ENCODE data around the gene ESRRA. TPM values are rescaled to one million over a fixed set of nuclear protein-coding genes. Genes with fewer than 3 reads are reported as not detected.
A peak's percentile ranks its signal among the peaks of the same experiment; 100 is the strongest.

Gene ESRRA
- total and polyA plus RNA-seq, 10 of the 15 experiments (the other 5 are each of a cell fraction or from before 2014, with no cell fraction given): 0.32 to 48.9 (median 12.6) TPM

GRCh38 chr11:64281957-64282770 lies 23.2 kb upstream of the ESRRA start:
- BruUV-seq (replicated peaks): TSS peak; percentile 21
- RAD21 ChIA-PET (ENCODE audit: unreplicated experiment): interaction anchor here (1.1 kb wide), 1 partner anchor 18 kb away, joined by 3 read pairs; the partner anchor contains the start of gene CATSPERZ

More at GRCh38 chr11:64281957-64282770, 23.2 kb upstream of the ESRRA start:
- CTCF ChIA-PET: interaction anchor here (0.6 to 5.5 kb wide), 4 partner anchors 8 to 49 kb away, joined by 3 to 46 read pairs (median 22); partner anchors contain the start of genes CATSPERZ and ESRRA
- TF ChIP-seq USF2 (IDR thresholded peaks at IDR 0.05; ENCODE audit: borderline replicate concordance, low read depth, low read length) (no peak), TBL1XR1 (IDR thresholded peaks at IDR 0.05; ENCODE audit: low read depth, low read length) (no peak), IRF5 (IDR thresholded peaks at IDR 0.05; ENCODE audit: borderline replicate concordance) (no peak), STAT3 (IDR thresholded peaks at IDR 0.05; ENCODE audit: low read depth, low read length) (no peak), SMAD1 (IDR thresholded peaks at IDR 0.05; ENCODE audit: low read depth, partially characterized antibody) (no peak), CEBPB (IDR thresholded peaks at IDR 0.05; ENCODE audit: borderline replicate concordance in 1 of 2, low read depth in 2 of 2, low read length in 2 of 2) (no peak), CHD4 (IDR thresholded peaks at IDR 0.05) (no peak), ELK1 (IDR thresholded peaks at IDR 0.05; ENCODE audit: low read depth, low read length) (no peak), ATF2 (IDR thresholded peaks at IDR 0.05; ENCODE audit: low read length) (no peak), EED (IDR thresholded peaks at IDR 0.05; ENCODE audit: low read depth) (no peak), FOXK2 (IDR thresholded peaks at IDR 0.05) (no peak), SREBF2 (IDR thresholded peaks at IDR 0.05; ENCODE audit: low read length) (no peak)
- 99% methylated on average over 22 of the region's 22 CpGs for WGBS (ENCODE audit: insufficient coverage, insufficient replicate concordance, low lambda C conversion rate, missing lambda C conversion rate)
- in situ Hi-C loops (cut with MboI): no loop called here
- POLR2A ChIA-PET: interaction anchor here (0.6 to 6.2 kb wide), 5 partner anchors 11 to 75 kb away, joined by 3 to 92 read pairs (median 9); partner anchors contain the start of genes FERMT3, PRDX5 and TRMT112
- Histone ChIP-seq H2AFZ (ENCODE audit: control insufficient read depth, low read depth, low read length) (no peak overlapping the region), H3K27ac (ENCODE audit: control insufficient read depth, insufficient read depth) (no peak overlapping the region), H3K79me2 (ENCODE audit: control insufficient read depth, insufficient read depth, low read length) (peaks cover 15% of the 10 kb centered on the region), H3K4me3 (no peak overlapping the region), H3K4me1 (ENCODE audit: control insufficient read depth, insufficient read depth, low read length) (peaks cover 7% of the 10 kb centered on the region), H3K9ac (ENCODE audit: control insufficient read depth, insufficient read depth, low read length) (no peak overlapping the region), H3K36me3 (ENCODE audit: control insufficient read depth in 2 of 2, insufficient read depth in 2 of 2, low read length in 1 of 2) (no peaks in the 10 kb centered on the region), H3K4me2 (ENCODE audit: control insufficient read depth, insufficient read depth) (no peak overlapping the region), H4K20me1 (ENCODE audit: control insufficient read depth, insufficient read depth) (no peaks in the 10 kb centered on the region; the same call in 1 of the 2 replicates), H3K27me3 (replicated peaks in 1 of 2; ENCODE audit: control insufficient read depth in 2 of 2, insufficient read depth in 2 of 2, low read length in 1 of 2) (no peaks in the 10 kb centered on the region), H3K9me3 (replicated peaks; ENCODE audit: control insufficient read depth, insufficient read depth, low read length) (no peaks in the 10 kb centered on the region)
- SMC1A ChIA-PET (ENCODE audit: uncharacterized antibody, unreplicated experiment): interaction anchor here (1.5 kb wide), 1 partner anchor 10 kb away, joined by 6 read pairs; no protein-coding TSS in a partner anchor
- no peak for FAIRE-seq
- ATAC-seq: no peak
- intact Hi-C loops (cut with micrococcal nuclease; ENCODE audit: unreplicated experiment): no loop called here
- no peak for DNase-seq (ENCODE audit: low read depth, low spot score)
